Measurements from ENCODE around the gene RNF2. TPM values are rescaled to one million over a fixed set of nuclear protein-coding genes. Genes with fewer than 3 reads are reported as not detected.

The RNF2 gene
- total and polyA plus RNA-seq, 7 donors = 5.0 to 15.3 (median 8.2) TPM

- Histone ChIP-seq H3K27me3 (ENCODE audit: insufficient read depth in 3 of 3, low read length in 2 of 3) (no peaks in the 10 kb centered on the region), H3K36me3 (ENCODE audit: insufficient read depth in 1 of 2, low read depth in 1 of 2) (peaks cover 11 to 96% of the 10 kb centered on the region in 2 donors), H3K27ac (no peak overlapping the region), H3K9me3 (no peaks in the 10 kb centered on the region), H3K4me1 (no peaks in the 10 kb centered on the region), H3K4me3 (no peak overlapping the region)
- DNase-seq (no peak), ATAC-seq (no peak)
- WGBS, 3 donors = 79 to 95% (median 86%) methylated on average over 4 of the region's 4 CpGs
- intact Hi-C loops (cut with DNase I) = loop anchor here in 1 of 2 donors (10.0 kb wide), 1 partner anchor 1216 kb away; no protein-coding TSS in a partner anchor
- no peak for TF ChIP-seq CTCF (IDR thresholded peaks at IDR 0.05)
Observed at GRCh38 chr1:185139246-185139645, 93.9 kb downstream of the RNF2 start.

GRCh38 chr1:185144233-185144632, 98.9 kb downstream of the RNF2 start:
- H3K4me3 ChIP-seq = no peak overlapping the region
- H3K36me3 ChIP-seq (ENCODE audit: insufficient read depth in 1 of 2, low read depth in 1 of 2) = peaks cover 5 to 98% of the 10 kb centered on the region in 2 donors
- intact Hi-C loops (cut with DNase I) = loop anchor here in 1 of 2 donors (10.0 kb wide), 1 partner anchor 1181 kb away; no protein-coding TSS in a partner anchor
- H3K4me1 ChIP-seq = no peaks in the 10 kb centered on the region
- H3K9me3 ChIP-seq = no peaks in the 10 kb centered on the region
- TF ChIP-seq CTCF (IDR thresholded peaks at IDR 0.05) = no peak
- no peaks in the 10 kb centered on the region for H3K27me3 ChIP-seq (ENCODE audit: insufficient read depth in 3 of 3, low read length in 2 of 3)
- no peak for ATAC-seq
- DNase-seq = no peak
- no peak overlapping the region for H3K27ac ChIP-seq

- DNase-seq (no peak), ATAC-seq (no peak)
- Histone ChIP-seq H3K36me3 (ENCODE audit: insufficient read depth in 1 of 2, low read depth in 1 of 2) (peaks cover 3 to 53% of the 10 kb centered on the region in 2 donors), H3K4me1 (peaks cover 19% of the 10 kb centered on the region), H3K27ac (no peak overlapping the region), H3K4me3 (no peak overlapping the region), H3K27me3 (ENCODE audit: insufficient read depth in 3 of 3, low read length in 2 of 3) (no peaks in the 10 kb centered on the region), H3K9me3 (no peaks in the 10 kb centered on the region)
- intact Hi-C loops (cut with DNase I) = no loop called here
- TF ChIP-seq CTCF (IDR thresholded peaks at IDR 0.05) = no peak
- WGBS, 3 donors = 88 to 94% (median 93%) methylated on average over 5 of the region's 5 CpGs
Observed at GRCh38 chr1:185151215-185151614, 105.9 kb downstream of the RNF2 start.

Other genes starting within 250 kb of the RNF2 start
- gene NIBAN1, start 71.0 kb upstream of the RNF2 start, total RNA-seq = 100 to 1,000 TPM in 2 of 4 donors, 10 to 100 TPM in 2; 50.6 to 112 (median 98.0) TPM
- 10 to 100 TPM in 2 of 3 donors, 1 to 10 TPM in 1; 9.0 to 25.0 (median 10.7) TPM for gene NIBAN1, start 71.0 kb upstream of the RNF2 start, polyA plus RNA-seq
- gene TRMT1L, start 111.4 kb downstream of the RNF2 start, total RNA-seq = 10 to 100 TPM; 27.9 to 39.4 (median 30.5) TPM
- gene TRMT1L, start 111.4 kb downstream of the RNF2 start, polyA plus RNA-seq = 10 to 100 TPM; 13.2 to 41.3 (median 15.7) TPM
- gene SWT1, start 111.6 kb downstream of the RNF2 start, total RNA-seq = 1 to 10 TPM; 3.6 to 6.1 (median 4.8) TPM
- gene SWT1, start 111.6 kb downstream of the RNF2 start, polyA plus RNA-seq = 1 to 10 TPM; 1.7 to 2.5 (median 2.3) TPM

Data from psoas muscle (tissue), 8 donors.